ENCODE measurements around the gene RPH3AL.
A peak's percentile ranks its signal among the peaks of the same experiment; 100 is the strongest.

The RPH3AL gene

DNA sequence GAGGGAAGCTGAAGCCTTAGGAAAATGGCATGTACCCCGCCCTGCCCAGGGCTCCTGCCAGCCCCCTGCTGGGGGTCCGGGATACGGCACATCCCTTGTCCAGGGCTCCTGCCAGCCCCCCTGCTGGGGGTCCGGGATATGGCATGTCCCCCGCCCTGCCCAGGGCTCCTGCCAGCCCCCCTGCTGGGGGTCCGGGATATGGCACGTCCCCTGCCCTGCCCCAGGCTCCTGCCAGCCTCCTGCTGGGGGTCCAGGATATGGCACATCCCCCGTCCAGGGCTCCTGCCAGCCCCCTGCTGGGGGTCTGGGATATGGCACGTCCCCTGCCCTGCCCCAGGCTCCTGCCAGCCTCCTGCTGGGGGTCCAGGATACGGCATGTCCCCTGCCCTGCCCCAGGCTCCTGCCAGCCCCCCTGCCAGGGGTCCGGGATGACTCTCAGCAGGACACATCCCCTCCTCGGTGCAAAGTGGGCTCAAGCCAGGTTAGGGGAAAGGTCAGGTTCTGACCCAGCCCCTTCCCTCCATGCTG, 43.2 kb downstream of the RPH3AL start:
- H3K9me3 ChIP-seq (ENCODE audit: control insufficient read depth in 1 of 2, low read length in 2 of 2), result no peaks in the 10 kb centered on the region
- H3K27ac ChIP-seq (ENCODE audit: low read depth, low read length), result no peak overlapping the region
- peaks cover 0 to 5% of the 10 kb centered on the region in 2 donors for H3K4me1 ChIP-seq (ENCODE audit: control insufficient read depth in 1 of 2, insufficient read depth in 2 of 2, low read length in 2 of 2)
- H3K4me3 ChIP-seq (ENCODE audit: low read depth in 1 of 2, low read length in 2 of 2), result no peak overlapping the region
- H3K27me3 ChIP-seq (ENCODE audit: control insufficient read depth in 1 of 2, insufficient read depth in 2 of 2, low read length in 2 of 2), result no peaks in the 10 kb centered on the region
- H3K36me3 ChIP-seq (ENCODE audit: control insufficient read depth in 1 of 2, insufficient read depth in 2 of 2, low read length in 2 of 2), result peaks cover 0 to under 1% of the 10 kb centered on the region in 2 donors
- no peak overlapping the region for H3K9ac ChIP-seq (ENCODE audit: low read depth in 1 of 2, low read length in 2 of 2)

DNA sequence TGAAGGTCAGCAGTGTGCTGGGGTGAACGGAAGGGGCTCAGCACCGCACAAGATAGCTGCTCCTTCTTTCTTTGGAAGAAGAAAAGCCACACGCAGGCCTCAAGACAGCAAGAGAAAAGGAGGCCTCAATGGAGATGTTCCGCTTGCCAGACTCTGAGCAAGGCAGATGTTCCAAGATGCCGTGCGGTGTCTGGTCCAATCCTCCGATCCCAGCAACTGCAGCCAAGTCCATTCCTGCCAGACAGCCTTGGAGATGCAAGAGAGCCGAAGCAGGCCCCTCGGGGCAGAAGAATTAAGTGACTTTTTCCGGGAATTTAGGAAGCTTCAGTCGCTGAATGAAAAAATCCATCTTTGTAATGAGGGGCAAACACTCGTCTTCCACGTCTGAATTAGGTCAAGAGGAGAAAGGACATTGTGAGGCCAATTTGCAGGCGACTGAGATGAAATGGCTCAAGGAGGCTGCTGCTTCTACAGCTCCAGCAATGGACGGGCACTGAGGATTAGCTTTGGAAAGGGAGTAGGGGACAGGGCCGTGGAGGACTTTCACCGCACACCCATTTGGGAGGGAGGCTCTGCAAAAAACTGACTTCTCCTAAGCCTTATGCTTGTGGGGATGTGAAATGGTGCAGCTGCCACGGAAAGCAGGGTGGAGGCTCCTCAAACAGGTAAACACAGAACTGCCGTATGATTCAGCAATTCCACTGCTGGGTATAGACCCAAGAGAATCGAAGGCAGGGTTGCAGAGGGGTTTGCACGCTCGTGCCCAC, 44.7 kb downstream of the RPH3AL start:
- H3K27me3 ChIP-seq (ENCODE audit: control insufficient read depth in 1 of 2, insufficient read depth in 2 of 2, low read length in 2 of 2), result no peaks in the 10 kb centered on the region
- no peak overlapping the region for H3K4me3 ChIP-seq (ENCODE audit: low read depth in 1 of 2, low read length in 2 of 2)
- H3K9ac ChIP-seq (ENCODE audit: low read depth in 1 of 2, low read length in 2 of 2), result no peak overlapping the region

DNA sequence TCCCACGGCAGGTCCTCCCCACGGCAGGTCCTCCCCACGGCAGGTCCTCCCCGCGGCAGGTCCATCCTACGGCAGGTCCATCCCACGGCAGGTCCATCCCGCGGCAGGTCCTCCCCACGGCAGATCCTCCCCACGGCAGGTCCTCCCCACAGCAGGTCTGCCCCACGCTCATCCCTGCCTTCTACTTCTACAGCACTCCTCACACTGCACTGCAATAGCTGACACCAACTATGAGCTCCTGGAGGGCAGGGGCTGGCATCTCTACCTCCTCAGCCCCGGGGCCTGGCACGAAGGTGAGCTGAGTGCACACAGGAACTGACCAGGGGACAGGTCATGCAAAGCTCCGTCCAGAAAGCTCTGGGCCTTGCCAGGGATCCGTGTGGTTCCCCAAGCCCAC, 45.3 kb downstream of the RPH3AL start:
- no peaks in the 10 kb centered on the region for H3K36me3 ChIP-seq (ENCODE audit: control insufficient read depth in 1 of 2, insufficient read depth in 2 of 2, low read length in 2 of 2)
- H3K27ac ChIP-seq (ENCODE audit: low read depth, low read length), result no peak overlapping the region
- peaks cover 7% of the 10 kb centered on the region in 2 donors for H3K4me1 ChIP-seq (ENCODE audit: control insufficient read depth in 1 of 2, insufficient read depth in 2 of 2, low read length in 2 of 2)
- H3K4me3 ChIP-seq (ENCODE audit: low read depth in 1 of 2, low read length in 2 of 2), result no peak overlapping the region
- H3K9me3 ChIP-seq (ENCODE audit: control insufficient read depth in 1 of 2, low read length in 2 of 2), result no peaks in the 10 kb centered on the region
- no peak overlapping the region for H3K9ac ChIP-seq (ENCODE audit: low read depth in 1 of 2, low read length in 2 of 2)
- no peaks in the 10 kb centered on the region for H3K27me3 ChIP-seq (ENCODE audit: control insufficient read depth in 1 of 2, insufficient read depth in 2 of 2, low read length in 2 of 2)

More for the DNA sequence above, 44.7 kb downstream of the RPH3AL start:
- H3K27ac ChIP-seq (ENCODE audit: low read depth, low read length), result no peak overlapping the region
- H3K9me3 ChIP-seq (ENCODE audit: control insufficient read depth in 1 of 2, low read length in 2 of 2), result no peaks in the 10 kb centered on the region
- H3K4me1 ChIP-seq (ENCODE audit: control insufficient read depth in 1 of 2, insufficient read depth in 2 of 2, low read length in 2 of 2), result peaks cover under 1 to 5% of the 10 kb centered on the region in 2 donors
- no peaks in the 10 kb centered on the region for H3K36me3 ChIP-seq (ENCODE audit: control insufficient read depth in 1 of 2, insufficient read depth in 2 of 2, low read length in 2 of 2)

DNA sequence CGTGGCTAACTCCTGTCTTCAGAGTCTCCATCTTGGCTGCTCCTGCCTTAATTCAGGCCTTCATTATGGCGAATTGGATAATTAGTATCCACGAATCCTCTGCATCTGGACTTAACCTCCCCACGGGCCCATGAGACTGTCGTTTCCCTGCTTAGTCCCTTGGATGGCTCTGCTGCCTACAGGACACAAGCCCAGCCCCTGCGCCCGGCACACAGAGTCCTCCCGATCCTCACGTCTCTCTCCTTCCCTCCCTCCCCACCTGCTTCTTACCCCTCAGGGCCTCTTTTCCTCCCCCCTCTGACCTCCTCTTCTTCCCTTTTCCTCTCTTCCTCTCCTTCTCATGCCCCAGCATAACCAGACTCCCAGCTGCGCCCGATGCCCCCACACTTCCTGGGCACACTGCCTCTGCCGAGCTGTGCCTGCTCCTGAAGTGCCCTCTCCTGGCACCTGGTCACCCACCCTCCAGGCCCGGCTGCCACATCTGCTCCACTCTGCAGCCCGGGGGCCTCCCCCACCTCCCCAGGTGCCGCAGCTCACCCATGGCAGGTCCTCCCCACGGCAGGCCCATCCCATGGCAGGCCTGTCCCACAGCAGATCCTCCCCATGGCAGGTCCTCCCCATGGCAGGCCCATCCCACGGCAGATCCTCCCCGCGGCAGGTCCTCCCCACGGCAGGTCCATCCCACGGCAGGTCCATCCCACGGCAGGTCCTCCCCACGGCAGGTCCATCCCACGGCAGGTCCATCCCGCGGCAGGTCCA, 45.9 kb downstream of the RPH3AL start:
- no peaks in the 10 kb centered on the region for H3K9me3 ChIP-seq (ENCODE audit: control insufficient read depth in 1 of 2, low read length in 2 of 2)
- H3K27ac ChIP-seq (ENCODE audit: low read depth, low read length), result no peak overlapping the region
- no peak overlapping the region for H3K4me3 ChIP-seq (ENCODE audit: low read depth in 1 of 2, low read length in 2 of 2)
- no peaks in the 10 kb centered on the region for H3K36me3 ChIP-seq (ENCODE audit: control insufficient read depth in 1 of 2, insufficient read depth in 2 of 2, low read length in 2 of 2)
- H3K4me1 ChIP-seq (ENCODE audit: control insufficient read depth in 1 of 2, insufficient read depth in 2 of 2, low read length in 2 of 2), result peaks cover 10 to 13% of the 10 kb centered on the region in 2 donors
- H3K27me3 ChIP-seq (ENCODE audit: control insufficient read depth in 1 of 2, insufficient read depth in 2 of 2, low read length in 2 of 2), result no peaks in the 10 kb centered on the region
- H3K9ac ChIP-seq (ENCODE audit: low read depth in 1 of 2, low read length in 2 of 2), result no peak overlapping the region

DNA sequence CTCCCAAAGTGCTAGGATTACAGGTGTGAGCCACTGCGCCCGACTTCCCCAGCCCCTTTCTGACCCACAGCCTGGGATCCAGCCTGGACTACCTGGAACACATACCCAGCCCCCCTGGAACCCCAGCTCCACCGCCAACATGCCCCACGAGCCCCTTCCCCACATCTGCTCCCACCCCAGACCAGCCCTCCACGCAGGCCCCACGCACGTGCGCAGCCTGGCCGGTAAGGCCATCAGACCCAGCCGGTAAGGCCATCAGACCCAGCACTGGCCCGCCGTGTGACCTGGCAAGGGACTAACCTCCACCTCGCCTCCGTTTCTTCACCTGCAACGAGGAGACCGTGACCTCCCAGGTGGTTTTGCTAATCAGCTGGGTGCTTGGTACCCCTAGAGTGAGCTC, 46.5 kb downstream of the RPH3AL start:
- H3K9ac ChIP-seq (ENCODE audit: low read depth in 1 of 2, low read length in 2 of 2), result no peak overlapping the region
- H3K36me3 ChIP-seq (ENCODE audit: control insufficient read depth in 1 of 2, insufficient read depth in 2 of 2, low read length in 2 of 2), result no peaks in the 10 kb centered on the region
- no peaks in the 10 kb centered on the region for H3K27me3 ChIP-seq (ENCODE audit: control insufficient read depth in 1 of 2, insufficient read depth in 2 of 2, low read length in 2 of 2)
- no peak overlapping the region for H3K27ac ChIP-seq (ENCODE audit: low read depth, low read length)
- no peaks in the 10 kb centered on the region for H3K9me3 ChIP-seq (ENCODE audit: control insufficient read depth in 1 of 2, low read length in 2 of 2)
- no peak overlapping the region for H3K4me3 ChIP-seq (ENCODE audit: low read depth in 1 of 2, low read length in 2 of 2)
- H3K4me1 ChIP-seq (ENCODE audit: control insufficient read depth in 1 of 2, insufficient read depth in 2 of 2, low read length in 2 of 2), result peaks cover 13 to 15% of the 10 kb centered on the region in 2 donors

DNA sequence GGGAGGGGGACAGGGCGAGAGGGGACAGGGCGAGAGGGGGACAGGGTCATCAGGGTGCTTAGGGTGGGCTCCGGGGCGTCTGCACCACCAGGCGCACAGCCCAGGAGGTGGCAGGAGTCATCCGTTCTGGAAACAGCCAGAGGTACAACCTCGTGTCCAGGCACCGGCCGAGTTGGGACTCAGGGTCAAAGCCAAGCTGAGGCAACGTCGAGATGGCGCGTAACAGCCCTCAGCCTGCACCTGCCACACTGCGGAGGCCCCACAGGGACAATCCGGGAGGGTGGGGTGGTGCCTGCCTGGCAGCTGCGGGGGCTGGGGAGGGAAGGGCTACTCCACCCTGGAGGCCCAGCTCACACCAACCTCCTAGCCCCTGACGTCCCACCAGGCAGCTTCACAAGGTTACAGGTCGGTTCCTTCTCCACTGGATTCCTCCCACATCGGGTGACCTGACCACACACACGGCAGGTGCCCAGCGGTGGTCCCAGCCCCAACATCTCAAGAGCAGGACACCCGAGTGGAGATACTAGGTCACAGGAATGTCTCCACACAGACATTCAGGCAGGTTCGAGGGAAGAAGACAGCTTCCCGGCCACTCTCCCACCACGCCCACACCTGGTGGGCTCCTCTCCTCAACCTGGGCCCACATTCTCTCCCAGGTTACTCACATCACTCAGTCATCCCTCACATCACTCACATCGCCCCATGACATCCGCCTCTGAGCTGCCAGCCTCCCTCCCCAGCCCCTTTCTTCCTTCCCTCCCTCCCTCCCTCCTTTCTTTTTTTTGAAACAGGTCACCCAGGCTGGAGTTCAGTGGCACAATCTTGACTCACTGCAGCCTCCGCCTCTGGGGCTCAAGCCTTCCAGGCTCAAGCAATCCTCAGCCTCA, 47.3 kb downstream of the RPH3AL start:
- no peak overlapping the region for H3K9ac ChIP-seq (ENCODE audit: low read depth in 1 of 2, low read length in 2 of 2)
- H3K27ac ChIP-seq (ENCODE audit: low read depth, low read length), result no peak overlapping the region
- no peaks in the 10 kb centered on the region for H3K9me3 ChIP-seq (ENCODE audit: control insufficient read depth in 1 of 2, low read length in 2 of 2)

DNA sequence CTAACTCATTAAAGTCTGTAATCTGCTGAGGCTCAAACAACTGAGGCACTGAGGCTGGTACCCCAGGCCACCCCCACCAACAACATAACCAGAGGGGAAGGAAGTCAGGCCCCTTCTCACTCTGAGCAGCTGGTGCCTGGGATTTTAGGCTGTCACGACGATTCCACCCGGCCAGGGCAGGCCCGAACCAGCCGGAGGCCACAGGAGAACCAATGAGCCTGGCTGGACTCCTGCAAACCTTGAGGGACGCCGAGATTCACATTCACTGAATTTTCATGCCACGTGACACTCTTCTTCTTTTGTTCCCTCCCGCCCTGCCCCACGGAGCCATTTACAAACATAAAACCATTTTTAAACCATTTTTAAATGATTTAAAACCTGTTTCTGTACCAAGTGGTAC, 48.1 kb downstream of the RPH3AL start:
- H3K9ac ChIP-seq (ENCODE audit: low read depth in 1 of 2, low read length in 2 of 2), result no peak overlapping the region
- peaks cover 13 to 15% of the 10 kb centered on the region in 2 donors for H3K4me1 ChIP-seq (ENCODE audit: control insufficient read depth in 1 of 2, insufficient read depth in 2 of 2, low read length in 2 of 2)
- H3K27ac ChIP-seq (ENCODE audit: low read depth, low read length), result no peak overlapping the region

More for the DNA sequence above, 47.3 kb downstream of the RPH3AL start:
- Histone ChIP-seq H3K4me3 (ENCODE audit: low read depth in 1 of 2, low read length in 2 of 2) (no peak overlapping the region), H3K36me3 (ENCODE audit: control insufficient read depth in 1 of 2, insufficient read depth in 2 of 2, low read length in 2 of 2) (no peaks in the 10 kb centered on the region), H3K27me3 (ENCODE audit: control insufficient read depth in 1 of 2, insufficient read depth in 2 of 2, low read length in 2 of 2) (no peaks in the 10 kb centered on the region), H3K4me1 (ENCODE audit: control insufficient read depth in 1 of 2, insufficient read depth in 2 of 2, low read length in 2 of 2) (peaks cover 13 to 15% of the 10 kb centered on the region in 2 donors)

DNA sequence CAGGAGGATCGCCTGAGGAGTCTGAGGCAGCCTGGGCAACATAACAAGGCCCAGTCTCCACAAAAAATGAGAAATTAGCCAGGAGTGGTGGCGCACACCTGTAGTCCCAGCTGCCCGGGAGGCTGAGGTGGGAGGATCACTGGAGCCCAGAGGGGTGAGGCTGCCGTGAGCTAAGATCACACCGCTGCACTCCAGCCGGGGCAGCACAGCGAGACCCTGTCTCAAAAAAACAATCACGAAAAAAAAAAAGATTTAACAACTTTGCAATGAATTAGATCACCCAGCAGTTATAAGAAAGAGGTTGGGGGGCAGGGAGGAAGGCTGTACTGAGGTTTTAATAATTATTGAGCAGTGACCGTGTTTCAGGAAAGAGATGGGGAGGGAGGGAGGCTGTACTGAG, 49.4 kb downstream of the RPH3AL start:
- H3K36me3 ChIP-seq (ENCODE audit: control insufficient read depth in 1 of 2, insufficient read depth in 2 of 2, low read length in 2 of 2), result no peaks in the 10 kb centered on the region
- H3K27ac ChIP-seq (ENCODE audit: low read depth, low read length), result no peak overlapping the region
- peaks cover 12 to 13% of the 10 kb centered on the region in 2 donors for H3K4me1 ChIP-seq (ENCODE audit: control insufficient read depth in 1 of 2, insufficient read depth in 2 of 2, low read length in 2 of 2)
- H3K9ac ChIP-seq (ENCODE audit: low read depth in 1 of 2, low read length in 2 of 2), result no peak overlapping the region
- no peaks in the 10 kb centered on the region for H3K9me3 ChIP-seq (ENCODE audit: control insufficient read depth in 1 of 2, low read length in 2 of 2)
- H3K4me3 ChIP-seq (ENCODE audit: low read depth in 1 of 2, low read length in 2 of 2), result no peak overlapping the region
- H3K27me3 ChIP-seq (ENCODE audit: control insufficient read depth in 1 of 2, insufficient read depth in 2 of 2, low read length in 2 of 2), result no peaks in the 10 kb centered on the region

More for the DNA sequence above, 48.1 kb downstream of the RPH3AL start:
- H3K36me3 ChIP-seq (ENCODE audit: control insufficient read depth in 1 of 2, insufficient read depth in 2 of 2, low read length in 2 of 2), result no peaks in the 10 kb centered on the region
- no peaks in the 10 kb centered on the region for H3K27me3 ChIP-seq (ENCODE audit: control insufficient read depth in 1 of 2, insufficient read depth in 2 of 2, low read length in 2 of 2)
- no peaks in the 10 kb centered on the region for H3K9me3 ChIP-seq (ENCODE audit: control insufficient read depth in 1 of 2, low read length in 2 of 2)
- H3K4me3 ChIP-seq (ENCODE audit: low read depth in 1 of 2, low read length in 2 of 2), result no peak overlapping the region

DNA sequence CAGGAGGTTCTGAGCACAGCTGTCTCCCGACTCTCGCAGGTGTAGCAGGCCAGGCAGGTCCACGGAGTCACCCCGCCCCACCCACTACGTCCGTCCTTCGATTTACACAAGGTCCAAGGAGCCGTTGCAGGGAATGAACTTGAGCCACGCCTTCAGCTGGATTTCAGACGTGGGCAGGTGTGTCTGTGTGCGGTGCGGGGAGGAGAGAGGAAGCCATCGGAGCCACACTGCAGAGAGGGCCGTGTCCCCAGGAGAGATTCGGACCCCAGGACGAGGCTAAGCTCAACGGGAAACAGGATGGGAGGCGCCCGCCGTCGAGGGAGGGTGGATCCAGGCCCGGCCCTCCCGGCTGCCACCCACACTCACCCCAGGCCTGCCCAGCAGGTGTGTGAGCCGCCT, 50.3 kb downstream of the RPH3AL start:
- Histone ChIP-seq H3K27me3 (ENCODE audit: control insufficient read depth in 1 of 2, insufficient read depth in 2 of 2, low read length in 2 of 2) (no peaks in the 10 kb centered on the region), H3K9ac (ENCODE audit: low read depth in 1 of 2, low read length in 2 of 2) (peak overlapping the region; percentile 16 to 39), H3K36me3 (ENCODE audit: control insufficient read depth in 1 of 2, insufficient read depth in 2 of 2, low read length in 2 of 2) (no peaks in the 10 kb centered on the region), H3K27ac (ENCODE audit: low read depth, low read length) (peak overlapping the region; percentile 63), H3K4me3 (ENCODE audit: low read depth in 1 of 2, low read length in 2 of 2) (peak overlapping the region in 1 of 2 donors; percentile 8), H3K9me3 (ENCODE audit: control insufficient read depth in 1 of 2, low read length in 2 of 2) (no peaks in the 10 kb centered on the region), H3K4me1 (ENCODE audit: control insufficient read depth in 1 of 2, insufficient read depth in 2 of 2, low read length in 2 of 2) (peaks cover 10 to 13% of the 10 kb centered on the region in 2 donors)

All from duodenal mucosa (tissue), 2 donors.